Measurements from ENCODE around the gene DLST. TPM values are rescaled to one million over a fixed set of nuclear protein-coding genes. Genes with fewer than 3 reads are reported as not detected.

Gene DLST
- total RNA-seq, 2 experiments from 2014 or later, result 110 to 113 TPM

DNA sequence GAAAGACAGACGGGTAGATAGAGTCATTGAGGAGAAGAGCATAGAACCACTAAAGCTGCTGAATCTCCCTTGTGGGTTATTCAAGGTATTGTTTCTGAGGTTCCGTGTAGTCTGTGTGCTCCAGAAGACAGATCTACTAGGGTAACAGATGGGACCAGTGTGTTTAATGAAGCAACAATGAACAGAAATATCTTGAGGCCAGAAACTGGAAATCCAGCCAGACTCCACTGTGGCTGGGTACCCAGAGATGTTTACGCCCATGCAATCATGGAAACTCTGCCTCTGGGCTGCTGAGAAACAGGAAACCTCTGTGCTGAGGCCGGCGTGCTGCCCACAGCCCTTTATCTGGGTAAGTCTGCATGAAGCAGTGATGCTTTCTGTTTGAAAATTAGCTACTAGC lies 14.0 kb upstream of the DLST start:
- peak; percentile 97 for ATAC-seq
- H3K27ac Mint-ChIP-seq, result peak overlapping the region; percentile 78
- no peak for TF ChIP-seq CTCF (IDR thresholded peaks at IDR 0.05)
- ChIA-PET POLR2A (interaction anchor here (1.0 to 3.6 kb wide), 4 partner anchors 8 to 38 kb away, joined by 5 to 23 read pairs (median 7); partner anchors contain the start of genes DLST and PROX2), CTCF (interaction anchor here (1.0 to 17.3 kb wide), 10 partner anchors 8 to 259 kb away, joined by 3 to 528 read pairs (median 7); partner anchors contain the start of gene PROX2)
- no peaks in the 10 kb centered on the region for H3K27me3 Mint-ChIP-seq
- DNase-seq, result peak; percentile 87
- peak overlapping the region; percentile 28 for H3K4me3 Mint-ChIP-seq
- no peaks in the 10 kb centered on the region for H3K9me3 Mint-ChIP-seq
- H3K36me3 Mint-ChIP-seq (ENCODE audit: low read depth), result no peaks in the 10 kb centered on the region
- intact Hi-C loops (cut with micrococcal nuclease), result loop anchor here (10.0 kb wide), 1 partner anchor 217 kb away; no protein-coding TSS in a partner anchor
- peaks cover 21% of the 10 kb centered on the region for H3K4me1 Mint-ChIP-seq (ENCODE audit: low read depth)

DNA sequence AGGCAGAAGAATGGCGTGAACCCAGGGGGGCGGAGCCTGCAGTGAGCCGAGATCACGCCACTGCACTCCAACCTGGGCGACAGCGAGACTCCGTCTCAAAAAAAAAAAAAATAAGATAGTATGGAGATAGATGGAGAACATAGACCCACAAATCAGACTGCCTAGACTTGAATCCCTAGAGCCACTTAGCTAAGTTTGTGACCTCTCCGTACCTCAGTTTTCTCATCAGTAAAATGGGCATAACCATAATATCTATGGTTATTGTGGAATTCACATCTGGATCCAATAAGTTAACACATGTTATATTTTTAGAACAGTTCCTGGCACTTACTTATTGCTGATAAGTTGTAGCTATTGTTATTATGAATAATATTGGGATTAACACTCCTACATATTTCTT lies 13.0 kb upstream of the DLST start:
- POLR2A ChIA-PET, result interaction anchor here (0.8 to 3.6 kb wide), 4 partner anchors 9 to 37 kb away, joined by 5 to 23 read pairs (median 6); partner anchors contain the start of gene DLST
- H3K36me3 Mint-ChIP-seq (ENCODE audit: low read depth), result no peaks in the 10 kb centered on the region
- CTCF ChIA-PET, result interaction anchor here (0.6 to 17.3 kb wide), 7 partner anchors 7 to 37 kb away, joined by 4 to 528 read pairs (median 8); partner anchors contain the start of gene PROX2
- no peak overlapping the region for H3K27ac Mint-ChIP-seq
- DNase-seq, result no peak
- ATAC-seq, result no peak
- H3K9me3 Mint-ChIP-seq, result no peaks in the 10 kb centered on the region
- H3K4me1 Mint-ChIP-seq (ENCODE audit: low read depth), result peaks cover 21% of the 10 kb centered on the region
- H3K27me3 Mint-ChIP-seq, result no peaks in the 10 kb centered on the region
- no peak overlapping the region for H3K4me3 Mint-ChIP-seq
- intact Hi-C loops (cut with micrococcal nuclease), result loop anchor here (10.0 kb wide), 1 partner anchor 216 kb away; no protein-coding TSS in a partner anchor
- no peak for TF ChIP-seq CTCF (IDR thresholded peaks at IDR 0.05)

GRCh38 chr14:74871819-74872218 lies 9.9 kb upstream of the DLST start:
- ATAC-seq (no peak), DNase-seq (no peak)
- TF ChIP-seq CTCF (IDR thresholded peaks at IDR 0.05), result no peak
- Mint-ChIP-seq H3K4me3 (no peak overlapping the region), H3K4me1 (ENCODE audit: low read depth) (peaks cover 28% of the 10 kb centered on the region), H3K36me3 (ENCODE audit: low read depth) (no peaks in the 10 kb centered on the region), H3K27me3 (no peaks in the 10 kb centered on the region), H3K27ac (no peak overlapping the region), H3K9me3 (no peaks in the 10 kb centered on the region)
- ChIA-PET CTCF (interaction anchor here (0.7 to 16.8 kb wide), 6 partner anchors 9 to 74 kb away, joined by 3 to 334 read pairs (median 4); no protein-coding TSS in a partner anchor), POLR2A (interaction anchor here (1.1 to 3.7 kb wide), 3 partner anchors 9 to 11 kb away, joined by 3 to 24 read pairs (median 17); partner anchors contain the start of gene DLST)
- intact Hi-C loops (cut with micrococcal nuclease), result no loop called here

DNA sequence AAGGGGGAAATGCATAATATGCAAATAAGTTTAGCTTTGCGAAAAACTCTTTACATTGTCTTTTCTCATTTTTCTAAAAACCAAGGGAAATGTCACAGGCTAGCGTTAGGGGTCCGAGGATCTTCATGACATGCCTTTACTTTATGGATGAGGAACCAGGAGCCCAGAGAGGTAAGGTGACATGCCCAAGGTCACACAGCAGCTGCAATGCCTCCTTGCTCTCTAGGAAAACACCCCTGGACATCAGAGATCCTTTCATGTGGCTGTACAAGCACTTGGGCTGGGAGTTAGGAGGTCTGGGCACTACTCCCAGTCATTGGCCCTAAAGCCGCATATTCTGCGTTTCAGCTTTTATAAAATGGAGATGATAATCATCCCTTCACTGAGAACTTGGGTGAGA lies 6.5 kb upstream of the DLST start:
- no peak for ATAC-seq
- Mint-ChIP-seq H3K4me1 (ENCODE audit: low read depth) (peaks cover 26% of the 10 kb centered on the region), H3K36me3 (ENCODE audit: low read depth) (no peaks in the 10 kb centered on the region), H3K27me3 (no peaks in the 10 kb centered on the region), H3K27ac (peak overlapping the region; percentile 59), H3K4me3 (peak overlapping the region; percentile 46), H3K9me3 (no peaks in the 10 kb centered on the region)
- POLR2A ChIA-PET, result interaction anchor here (0.6 to 1.8 kb wide), 4 partner anchors 8 to 14 kb away, joined by 3 to 7 read pairs (median 4); no protein-coding TSS in a partner anchor
- DNase-seq, result no peak
- TF ChIP-seq CTCF (IDR thresholded peaks at IDR 0.05), result no peak
- CTCF ChIA-PET, result interaction anchor here (1.6 to 16.8 kb wide), 3 partner anchors 8 to 31 kb away, joined by 8 to 334 read pairs (median 56); no protein-coding TSS in a partner anchor
- intact Hi-C loops (cut with micrococcal nuclease), result no loop called here
